Endometrial microvascular endothelial cells (primary cell): Measurements from ENCODE around the gene PTPRD. TPM values are rescaled to one million over a fixed set of nuclear protein-coding genes. Genes with fewer than 3 reads are reported as not detected.

Source experiments
- in situ Hi-C: cut with HindIII; loops from 2 replicates; pipeline ENCODE4 v1.10.0; 2017; ENCODE audit warnings: low sequenced_read_pairs, low pct_unique_long_range_greater_than_20kb; ENCODE audit errors: inconsistent ontology term
- total RNA-seq: library from RNA; depleted of rRNA; stranded (reverse); fragments of >200 nt; gene quantifications from one replicate; pipeline ENCODE4 v1.2.3, GENCODE V29; 2015; ENCODE audit errors: inconsistent ontology term

PTPRD gene
- total RNA-seq, 1 donor from 2014 or later: under 0.01 TPM

DNA sequence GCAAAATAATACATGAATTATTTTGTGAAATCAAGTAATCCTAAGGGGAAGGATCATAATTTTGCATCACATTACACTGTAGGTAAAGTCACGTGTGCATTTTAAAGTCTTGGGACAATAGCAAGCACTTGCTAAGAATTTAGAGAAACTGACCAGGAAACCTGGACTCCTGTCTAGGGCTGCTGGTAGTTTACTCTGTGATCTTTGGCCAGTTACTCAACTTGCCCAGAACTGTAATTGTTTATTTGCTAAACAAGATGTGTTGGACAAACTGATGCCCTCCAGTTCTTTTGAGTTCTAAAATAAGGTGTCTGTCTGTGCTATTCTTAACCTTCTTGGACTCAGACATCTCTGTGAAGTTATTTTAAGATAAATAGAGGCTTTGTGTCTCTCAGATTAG lies 2218.5 kb downstream of the PTPRD start:
- in situ Hi-C loops: no loop called here

DNA sequence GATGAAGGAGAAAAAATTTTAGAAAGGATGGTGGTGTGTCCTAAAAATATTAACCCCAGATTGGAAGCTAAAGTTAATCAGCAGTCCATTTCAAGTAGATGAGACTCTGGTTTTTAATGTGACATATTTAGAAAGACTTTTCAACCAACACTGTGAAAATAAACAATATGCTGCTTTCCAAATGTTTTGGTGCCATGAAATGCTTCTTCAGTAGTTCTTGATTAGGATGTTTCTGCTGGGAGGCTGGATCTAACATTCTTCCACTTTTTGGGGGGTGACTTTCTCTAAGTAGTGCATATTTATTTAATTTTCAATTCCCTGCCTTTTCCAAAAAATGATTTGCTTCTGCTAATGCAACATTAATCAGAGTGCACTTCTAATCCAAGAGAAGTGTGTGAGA lies 2219.9 kb downstream of the PTPRD start:
- in situ Hi-C loops: no loop called here

- in situ Hi-C loops: no loop called here
Observed at GRCh38 chr9:8391566-8391965, 2221.2 kb downstream of the PTPRD start.

GRCh38 chr9:8391132-8391531 lies 2221.7 kb downstream of the PTPRD start:
- in situ Hi-C loops: no loop called here

DNA sequence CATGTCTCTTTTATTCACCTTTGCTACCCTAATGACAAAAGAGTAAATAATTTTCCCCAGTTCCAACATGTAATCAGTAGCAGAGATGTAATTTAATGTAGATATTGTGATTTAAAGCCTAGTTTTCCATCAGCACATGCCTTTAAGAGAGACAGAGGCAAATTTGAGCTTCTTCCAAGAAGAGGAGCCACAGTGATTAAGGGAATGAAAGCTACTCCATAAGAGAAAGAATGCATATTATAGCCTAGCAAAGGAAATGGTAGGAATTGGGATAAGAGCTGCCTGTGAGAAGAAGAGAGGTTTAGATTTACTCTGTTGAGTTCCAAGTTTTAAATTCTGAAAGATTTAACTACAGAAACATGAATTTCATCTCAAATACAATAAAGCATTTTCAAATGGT lies 2222.2 kb downstream of the PTPRD start:
- in situ Hi-C loops: no loop called here

- in situ Hi-C loops: no loop called here
Observed at GRCh38 chr9:8389531-8389930, 2223.3 kb downstream of the PTPRD start.

GRCh38 chr9:8388132-8388531 lies 2224.7 kb downstream of the PTPRD start:
- in situ Hi-C loops: no loop called here

DNA sequence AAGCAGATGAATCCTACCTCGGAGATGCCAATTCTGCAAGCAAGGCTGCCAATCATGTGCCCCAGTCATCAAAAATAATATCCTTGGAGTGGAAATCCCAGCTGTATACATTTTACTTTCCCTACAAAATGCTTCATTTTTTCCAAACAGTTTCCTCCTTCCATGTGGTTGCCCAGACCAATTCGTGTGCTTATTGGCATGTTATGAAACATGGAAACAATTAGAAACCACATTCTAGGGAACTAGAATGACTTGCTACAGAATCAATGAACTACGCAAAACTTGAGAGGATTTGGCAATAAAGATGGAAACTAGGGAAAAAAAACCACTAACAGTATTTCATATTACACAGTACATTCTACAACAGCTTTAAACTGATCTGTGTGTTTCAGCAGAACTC lies 2228.7 kb downstream of the PTPRD start:
- in situ Hi-C loops: no loop called here

DNA sequence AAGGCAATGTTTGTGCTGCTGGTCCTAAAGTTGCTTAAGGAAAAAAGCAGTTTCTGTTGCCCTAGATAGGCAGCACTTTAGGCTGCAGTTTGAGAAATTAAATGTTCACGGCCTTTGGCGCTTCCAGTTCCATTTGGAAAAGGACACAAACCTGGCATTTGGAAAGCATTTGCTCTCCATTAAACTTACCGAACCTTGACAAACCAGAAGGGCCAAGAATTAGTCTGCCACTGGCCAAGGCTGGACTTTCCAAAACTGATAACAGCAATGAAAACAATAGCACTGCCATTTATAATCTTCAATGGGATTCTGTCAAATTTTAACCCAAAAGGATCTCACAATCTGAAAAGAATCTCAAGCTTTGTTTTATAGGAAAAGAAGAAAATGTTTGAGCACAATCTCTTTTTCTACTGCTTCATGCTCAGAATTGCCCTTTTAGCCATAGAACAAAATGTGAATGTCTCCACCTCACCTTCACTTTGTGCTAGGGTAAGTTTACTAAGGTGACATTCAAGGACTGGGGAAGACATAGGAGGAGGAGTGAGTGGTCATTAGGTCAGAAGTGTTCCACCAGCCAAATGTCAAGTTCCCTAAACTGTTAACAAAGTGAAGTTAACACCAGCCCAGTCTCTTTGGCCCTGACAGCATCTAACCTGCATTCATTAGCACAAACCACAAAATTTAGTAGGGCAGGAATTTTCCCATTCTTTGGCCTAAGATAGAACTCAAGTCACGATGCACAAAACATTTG lies 2229.8 kb downstream of the PTPRD start:
- in situ Hi-C loops: no loop called here

DNA sequence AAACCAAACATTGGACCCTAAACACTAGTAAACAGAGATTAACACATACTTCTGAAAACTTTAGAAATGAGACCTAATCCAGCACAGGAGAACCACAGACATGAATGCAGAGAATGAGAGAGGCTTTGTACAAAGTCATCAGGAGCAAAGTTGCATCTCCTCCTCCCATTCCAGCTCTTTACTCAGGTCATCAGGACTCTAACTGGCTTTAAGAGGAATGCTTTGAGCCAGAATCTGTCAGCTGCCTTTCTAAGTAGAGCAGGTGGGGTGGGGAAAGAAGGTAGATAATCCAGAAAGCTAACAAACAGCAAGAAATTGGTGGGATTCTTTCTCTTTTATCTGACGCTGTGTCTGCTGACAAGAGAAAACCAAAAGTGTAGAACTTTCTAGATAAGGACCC lies 2230.5 kb downstream of the PTPRD start:
- in situ Hi-C loops: no loop called here

DNA sequence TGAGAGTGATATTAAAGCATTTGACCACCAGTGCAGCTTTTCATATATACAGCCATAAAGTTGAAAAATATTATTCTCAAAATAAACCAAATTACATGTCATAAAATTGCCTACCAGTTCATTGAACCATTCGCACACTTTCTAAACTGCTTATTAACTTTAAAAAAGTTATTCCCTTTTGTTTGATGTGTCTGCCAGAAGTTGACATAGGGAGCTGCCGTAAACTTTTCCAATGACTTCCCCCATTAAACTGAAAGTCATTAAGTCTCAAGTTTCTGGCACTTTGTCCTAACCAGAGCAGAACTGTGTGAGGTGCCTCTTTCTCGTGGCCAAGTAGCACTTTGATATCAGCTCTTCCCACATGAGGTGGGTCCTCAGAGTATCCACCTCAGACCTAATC lies 2231.2 kb downstream of the PTPRD start:
- in situ Hi-C loops: no loop called here

GRCh38 chr9:8374471-8374870 lies 2238.3 kb downstream of the PTPRD start:
- in situ Hi-C loops: no loop called here

GRCh38 chr9:8371686-8372085 lies 2241.1 kb downstream of the PTPRD start:
- in situ Hi-C loops: no loop called here

GRCh38 chr9:8366161-8366926 lies 2246.5 kb downstream of the PTPRD start:
- in situ Hi-C loops: no loop called here

DNA sequence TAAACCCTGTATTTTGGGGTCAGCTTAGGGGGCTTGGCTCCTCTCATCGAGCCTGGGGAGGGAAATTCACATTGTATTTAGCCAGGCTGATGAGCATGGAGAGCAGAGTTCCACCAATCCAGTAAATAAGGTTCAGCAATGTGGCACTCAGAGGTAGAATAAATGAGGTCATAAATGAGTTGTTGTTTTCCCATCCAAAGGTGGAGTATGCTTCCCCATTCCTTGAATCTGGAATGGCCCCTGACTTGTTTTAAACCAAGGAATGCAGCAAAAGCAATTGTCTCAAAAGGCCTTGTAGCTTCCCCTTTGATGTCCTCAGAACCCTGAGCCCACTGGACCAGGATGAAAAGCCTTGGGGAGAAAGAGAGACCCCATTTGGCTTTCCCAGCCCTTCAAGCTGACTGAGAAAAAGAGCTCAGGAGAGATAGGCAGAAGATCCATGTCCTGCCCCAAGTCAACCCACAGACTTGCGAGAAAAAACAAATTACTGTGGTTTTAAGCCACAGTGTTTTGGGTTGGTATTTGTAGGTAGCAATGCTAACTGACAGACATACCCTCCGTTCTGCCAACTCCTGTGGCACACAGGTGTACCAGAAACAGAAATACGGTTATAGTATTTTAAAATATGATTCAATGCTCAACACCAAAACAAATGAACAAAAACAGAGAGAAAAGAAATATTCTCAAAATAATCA lies 2247.2 kb downstream of the PTPRD start:
- in situ Hi-C loops: no loop called here

GRCh38 chr9:8365029-8365428 lies 2247.8 kb downstream of the PTPRD start:
- in situ Hi-C loops: no loop called here

GRCh38 chr9:8364026-8364752 lies 2248.6 kb downstream of the PTPRD start:
- in situ Hi-C loops: no loop called here

DNA sequence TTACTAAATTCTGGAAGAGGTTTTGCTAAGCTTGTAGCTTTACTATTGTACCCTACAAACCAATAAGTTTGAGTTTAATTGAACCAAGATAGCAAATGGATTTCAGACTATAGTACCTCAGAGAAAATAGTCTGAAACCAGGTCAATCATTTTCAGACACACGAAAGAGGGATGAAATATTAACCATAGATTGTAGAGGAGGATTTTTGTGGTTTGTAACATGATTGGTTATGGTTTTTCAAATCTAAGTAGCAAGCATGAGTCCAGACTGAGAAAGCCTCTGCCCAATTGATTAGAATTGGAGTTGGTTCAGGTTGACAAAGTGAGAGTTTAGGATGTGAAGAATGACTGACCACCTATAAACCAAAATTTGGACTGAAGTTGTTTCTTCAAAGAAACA lies 2250.6 kb downstream of the PTPRD start:
- in situ Hi-C loops: no loop called here

DNA sequence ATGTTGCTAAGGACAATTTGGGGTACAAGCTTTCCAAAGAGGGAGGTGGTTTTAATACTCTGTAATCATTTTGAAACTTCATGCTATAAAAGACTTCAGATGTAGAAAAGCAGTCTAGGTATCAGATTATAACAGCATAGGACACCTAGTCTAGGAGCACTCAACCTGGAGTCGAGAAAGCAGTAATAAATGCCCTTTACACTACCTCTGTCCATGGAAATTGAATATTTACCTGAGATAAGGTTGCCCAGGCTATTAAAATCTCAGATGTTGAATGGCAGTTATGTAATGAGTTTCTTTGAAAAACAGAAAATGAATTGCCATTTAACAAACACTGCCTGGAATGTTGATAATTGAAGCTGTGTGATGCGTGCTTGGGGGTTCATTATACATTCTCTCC lies 2251.4 kb downstream of the PTPRD start:
- in situ Hi-C loops: no loop called here
